ENCODE measurements around the gene SDK2.

SDK2 gene

GRCh38 chr17:73520369-73520761 is 123.9 kb downstream of the SDK2 start:
- H3K27ac ChIP-seq = no peak overlapping the region
- no peak for DNase-seq (ENCODE audit: low read depth, low spot score)

GRCh38 chr17:73519714-73520368 is 124.4 kb downstream of the SDK2 start:
- no peak for DNase-seq (ENCODE audit: low read depth, low spot score)

GRCh38 chr17:73519011-73519410 is 125.2 kb downstream of the SDK2 start:
- no peak overlapping the region for H3K27ac ChIP-seq
- no peak for DNase-seq (ENCODE audit: low read depth, low spot score)

More at GRCh38 chr17:73519714-73520368, 124.4 kb downstream of the SDK2 start:
- H3K27ac ChIP-seq = no peak overlapping the region

- no peak for DNase-seq (ENCODE audit: low read depth, low spot score)
- H3K27ac ChIP-seq = no peak overlapping the region
Measured at GRCh38 chr17:73516431-73516830, 127.8 kb downstream of the SDK2 start.

- DNase-seq (ENCODE audit: low read depth, low spot score) = no peak
- no peak overlapping the region for H3K27ac ChIP-seq
Measured at GRCh38 chr17:73514146-73514863, 129.9 kb downstream of the SDK2 start.

- no peak for DNase-seq (ENCODE audit: low read depth, low spot score)
- no peak overlapping the region for H3K27ac ChIP-seq
Measured at GRCh38 chr17:73513426-73513825, 130.8 kb downstream of the SDK2 start.

- no peak overlapping the region for H3K27ac ChIP-seq
- DNase-seq (ENCODE audit: low read depth, low spot score) = no peak
Measured at GRCh38 chr17:73511719-73512115, 132.5 kb downstream of the SDK2 start.

- DNase-seq (ENCODE audit: low read depth, low spot score) = no peak
- no peak overlapping the region for H3K27ac ChIP-seq
Measured at GRCh38 chr17:73510981-73511718, 133.1 kb downstream of the SDK2 start.

GRCh38 chr17:73508931-73509605 is 135.2 kb downstream of the SDK2 start:
- no peak for DNase-seq (ENCODE audit: low read depth, low spot score)
- H3K27ac ChIP-seq = no peak overlapping the region

GRCh38 chr17:73508057-73508930 is 136.0 kb downstream of the SDK2 start:
- H3K27ac ChIP-seq = no peak overlapping the region
- DNase-seq (ENCODE audit: low read depth, low spot score) = no peak

- no peak for DNase-seq (ENCODE audit: low read depth, low spot score)
- no peak overlapping the region for H3K27ac ChIP-seq
Measured at GRCh38 chr17:73506470-73507435, 137.5 kb downstream of the SDK2 start.

- no peak for DNase-seq (ENCODE audit: low read depth, low spot score)
- H3K27ac ChIP-seq = no peak overlapping the region
Measured at GRCh38 chr17:73503560-73503959, 140.7 kb downstream of the SDK2 start.

GRCh38 chr17:73500414-73500999 is 143.7 kb downstream of the SDK2 start:
- no peak for DNase-seq (ENCODE audit: low read depth, low spot score)
- no peak overlapping the region for H3K27ac ChIP-seq

GRCh38 chr17:73498886-73499554 is 145.2 kb downstream of the SDK2 start:
- no peak overlapping the region for H3K27ac ChIP-seq
- no peak for DNase-seq (ENCODE audit: low read depth, low spot score)

- DNase-seq (ENCODE audit: low read depth, low spot score) = no peak
- H3K27ac ChIP-seq = no peak overlapping the region
Measured at GRCh38 chr17:73498176-73498575, 146.1 kb downstream of the SDK2 start.

- no peak for DNase-seq (ENCODE audit: low read depth, low spot score)
- no peak overlapping the region for H3K27ac ChIP-seq
Measured at GRCh38 chr17:73497721-73498120, 146.5 kb downstream of the SDK2 start.

GRCh38 chr17:73496232-73496631 is 148.0 kb downstream of the SDK2 start:
- no peak for DNase-seq (ENCODE audit: low read depth, low spot score)
- no peak overlapping the region for H3K27ac ChIP-seq

- DNase-seq (ENCODE audit: low read depth, low spot score) = no peak
- no peak overlapping the region for H3K27ac ChIP-seq
Measured at GRCh38 chr17:73495641-73496040, 148.6 kb downstream of the SDK2 start.

All from epithelial cell of prostate (primary cell).